Fibroblast of the aortic adventitia (primary cell): ENCODE data around the gene PWWP2B. TPM values are rescaled to one million over a fixed set of nuclear protein-coding genes. Genes with fewer than 3 reads are reported as not detected.

ENCODE experiments used
- DNase-seq: peaks from one replicate; pipeline ENCODE4 v3.0.0-alpha.2; 2010; ENCODE audit warnings: low read depth
- H3K4me3 ChIP-seq: 2 replicates; pipeline ENCODE4 v1.5.1; 2011; ENCODE audit warnings: low read depth, mild to moderate bottlenecking, control low read depth, low read length, moderate library complexity
- CTCF ChIP-seq: IDR thresholded peaks from 2 replicates; pipeline ENCODE4 v1.5.1; 2011; ENCODE audit warnings: mild to moderate bottlenecking, low read length, control low read depth, inconsistent platforms; ENCODE audit not compliant: insufficient read depth
- total RNA-seq: library from RNA; depleted of rRNA; stranded (reverse); fragments of >200 nt; gene quantifications from 2 replicates; pipeline ENCODE4 v1.2.3, GENCODE V29; 2012; ENCODE audit warnings: low replicate concordance

Gene PWWP2B
- total RNA-seq, 1 donor = 7.2 TPM

GRCh38 chr10:132462463-132463332, 65.7 kb downstream of the PWWP2B start:
- no peak overlapping the region for H3K4me3 ChIP-seq
- TF ChIP-seq CTCF = no peak
- no peak for DNase-seq

GRCh38 chr10:132463333-132464255, 66.6 kb downstream of the PWWP2B start:
- no peak overlapping the region for H3K4me3 ChIP-seq
- peak; percentile 51 for TF ChIP-seq CTCF
- peak; percentile 47 for DNase-seq

- TF ChIP-seq CTCF = no peak
- DNase-seq = peak; percentile 86
- no peak overlapping the region for H3K4me3 ChIP-seq
Measured at GRCh38 chr10:132464256-132465192, 67.5 kb downstream of the PWWP2B start.

DNA sequence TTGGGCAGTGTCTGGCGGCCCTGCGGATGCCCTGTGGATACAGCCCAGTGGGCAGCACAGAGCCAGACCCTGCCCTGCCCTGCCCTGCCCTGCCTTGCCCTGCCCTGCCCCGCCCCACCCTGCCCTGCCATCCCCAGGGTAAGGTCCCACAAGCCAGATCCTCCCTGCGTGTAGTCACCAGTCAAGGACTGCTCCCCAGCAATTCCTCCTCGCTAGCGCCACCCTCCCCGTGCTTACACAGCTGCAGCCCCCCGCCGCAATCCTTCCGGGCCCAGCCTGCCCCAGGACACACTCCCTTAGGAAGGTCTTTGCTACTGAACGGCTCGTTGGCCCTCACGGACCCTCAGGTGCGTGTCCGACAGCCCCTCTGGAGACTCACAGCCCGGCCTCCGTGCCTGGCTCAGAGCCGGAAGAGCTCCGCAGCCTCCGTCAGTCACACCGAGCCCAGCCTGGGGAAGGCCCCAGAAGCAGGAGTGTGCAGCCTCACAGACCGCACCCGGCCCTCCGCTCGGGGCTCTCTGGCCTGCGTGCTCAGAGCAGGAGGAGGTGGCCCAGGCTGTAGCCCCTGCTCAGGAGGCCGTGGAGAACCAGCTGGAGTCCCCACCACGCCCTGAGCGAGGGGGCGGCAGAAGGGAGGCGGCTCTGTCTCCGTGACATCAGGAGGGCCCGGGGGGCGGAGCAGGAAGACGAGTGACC, 68.3 kb downstream of the PWWP2B start:
- TF ChIP-seq CTCF = no peak
- H3K4me3 ChIP-seq = no peak overlapping the region

DNA sequence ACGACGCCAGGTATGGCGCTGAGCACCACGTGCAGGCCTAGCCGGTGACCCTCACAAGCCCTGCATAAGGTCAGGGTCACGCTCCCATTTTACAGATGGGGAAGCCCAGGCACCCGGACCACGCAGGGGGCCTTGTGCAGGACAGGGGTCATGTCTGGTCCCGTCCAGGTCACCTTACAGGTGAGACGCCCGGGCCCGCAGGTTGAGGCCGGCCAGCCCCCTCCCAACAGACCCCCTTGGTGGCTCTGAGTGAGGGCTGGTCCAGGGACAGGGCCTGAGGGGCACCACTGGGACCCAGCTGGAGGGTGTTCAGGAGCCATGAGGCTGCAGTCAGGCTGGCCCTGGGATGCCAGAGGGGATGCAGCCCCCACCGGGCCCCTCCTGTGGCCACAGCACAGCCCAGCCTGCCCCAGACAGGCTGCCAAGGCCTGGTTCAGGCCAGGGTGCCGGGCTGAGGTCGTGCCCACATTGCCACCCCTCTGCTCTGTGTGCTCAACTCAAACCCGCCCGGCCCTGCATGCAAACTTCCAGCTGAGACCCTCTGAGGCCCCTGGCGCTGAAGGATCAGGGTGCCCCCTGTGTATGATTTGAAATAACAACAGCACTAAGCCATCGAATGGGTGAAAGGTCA, 69.0 kb downstream of the PWWP2B start:
- DNase-seq = no peak
- H3K4me3 ChIP-seq = no peak overlapping the region
- TF ChIP-seq CTCF = no peak

More for the DNA sequence above, 68.3 kb downstream of the PWWP2B start:
- no peak for DNase-seq
